Spleen (tissue), 7 donors: ENCODE measurements around the gene DLX2.

Source experiments
- CTCF ChIP-seq, 11 experiments: fragments of 200-600 bp in 7 of 11; fragments of 450-650 bp in 4 of 11; sonication (generic) in 4 of 11; IDR thresholded peaks in 8 of 11; conservative IDR thresholded peaks in 3 of 11; 1 replicate in 7 of 11; 2 replicates in 4 of 11; pipeline versions ENCODE4 v1.4.0 to v1.8.0; 2016 to 2021; ENCODE audit warnings: antibody characterized with exemption in 11 of 11, inconsistent platforms in 4 of 11, mild to moderate bottlenecking in 1 of 11
- POLR2A ChIP-seq, 3 donors: fragments of 450-650 bp; IDR thresholded peaks; one replicate each; pipeline ENCODE4 v1.5.1; 2017; ENCODE audit warnings: antibody characterized with exemption in 3 of 3, mild to moderate bottlenecking in 1 of 3
- donor health status: DM: no; HTN: no; CAD: no; lungs with moderate emphysema.
- donor health status: DM: no; HTN: no; CAD: no.
- donor health status: DM: no; HTN: no; CAD: no.

GRCh38 chr2:172100080-172100934 is 2.4 kb downstream of the DLX2 start:
- TF ChIP-seq CTCF (IDR thresholded peaks at IDR 0.05 in 8 of 11, conservative IDR thresholded peaks at IDR 0.05 in 3 of 11): no peak
- no peak for TF ChIP-seq POLR2A (IDR thresholded peaks at IDR 0.05)
